ENCODE results near the gene MAB21L3.

The MAB21L3 gene

GRCh38 chr1:116106646-116107045, 4.6 kb upstream of the MAB21L3 start:
- no peak overlapping the region for H3K4me3 ChIP-seq (ENCODE audit: low read length)
- no peak for DNase-seq (ENCODE audit: low read depth)
- TF ChIP-seq, protein P1, sequence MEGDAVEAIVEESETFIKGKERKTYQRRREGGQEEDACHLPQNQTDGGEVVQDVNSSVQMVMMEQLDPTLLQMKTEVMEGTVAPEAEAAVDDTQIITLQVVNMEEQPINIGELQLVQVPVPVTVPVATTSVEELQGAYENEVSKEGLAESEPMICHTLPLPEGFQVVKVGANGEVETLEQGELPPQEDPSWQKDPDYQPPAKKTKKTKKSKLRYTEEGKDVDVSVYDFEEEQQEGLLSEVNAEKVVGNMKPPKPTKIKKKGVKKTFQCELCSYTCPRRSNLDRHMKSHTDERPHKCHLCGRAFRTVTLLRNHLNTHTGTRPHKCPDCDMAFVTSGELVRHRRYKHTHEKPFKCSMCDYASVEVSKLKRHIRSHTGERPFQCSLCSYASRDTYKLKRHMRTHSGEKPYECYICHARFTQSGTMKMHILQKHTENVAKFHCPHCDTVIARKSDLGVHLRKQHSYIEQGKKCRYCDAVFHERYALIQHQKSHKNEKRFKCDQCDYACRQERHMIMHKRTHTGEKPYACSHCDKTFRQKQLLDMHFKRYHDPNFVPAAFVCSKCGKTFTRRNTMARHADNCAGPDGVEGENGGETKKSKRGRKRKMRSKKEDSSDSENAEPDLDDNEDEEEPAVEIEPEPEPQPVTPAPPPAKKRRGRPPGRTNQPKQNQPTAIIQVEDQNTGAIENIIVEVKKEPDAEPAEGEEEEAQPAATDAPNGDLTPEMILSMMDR (conservative IDR thresholded peaks at IDR 0.05; ENCODE audit: low read depth, low read length), result no peak

GRCh38 chr1:116107371-116107770, 3.8 kb upstream of the MAB21L3 start:
- no peak for DNase-seq (ENCODE audit: low read depth)
- TF ChIP-seq, protein P1 (conservative IDR thresholded peaks at IDR 0.05; ENCODE audit: low read depth, low read length), result no peak
- no peak overlapping the region for H3K4me3 ChIP-seq (ENCODE audit: low read length)

DNA sequence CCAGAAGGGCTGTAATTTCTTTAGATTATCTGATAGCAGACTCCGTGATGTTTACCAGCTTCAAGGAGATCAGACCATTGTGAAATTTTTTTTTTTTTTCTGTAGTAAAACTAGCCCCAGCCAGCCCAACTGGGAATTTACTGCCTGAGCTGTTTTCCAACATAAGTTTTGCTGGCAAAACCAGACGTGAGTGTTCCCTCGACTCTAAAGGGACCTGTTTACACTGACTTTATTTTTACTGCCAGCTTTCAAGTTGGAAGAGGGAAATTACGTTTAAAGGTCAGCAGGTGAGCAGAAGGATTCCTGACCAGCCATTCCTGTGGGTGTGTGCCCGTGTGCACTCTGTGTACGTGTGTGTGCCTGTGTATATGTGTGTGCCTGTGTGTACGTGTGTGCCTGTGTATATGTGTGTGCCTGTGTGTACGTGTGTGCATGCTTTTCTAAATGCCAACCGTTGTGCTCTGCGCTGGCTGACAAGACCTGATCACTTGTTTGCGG, 374 bp downstream of the MAB21L3 start:
- DNase-seq (ENCODE audit: low read depth), result no peak
- TF ChIP-seq, protein P1 (conservative IDR thresholded peaks at IDR 0.05; ENCODE audit: low read depth, low read length), result no peak

GRCh38 chr1:116112388-116113140, 1.4 kb downstream of the MAB21L3 start:
- DNase-seq (ENCODE audit: low read depth), result no peak
- H3K4me3 ChIP-seq (ENCODE audit: low read length), result no peak overlapping the region
- TF ChIP-seq, protein P1 (conservative IDR thresholded peaks at IDR 0.05; ENCODE audit: low read depth, low read length), result no peak

More for the DNA sequence above, 374 bp downstream of the MAB21L3 start:
- H3K4me3 ChIP-seq (ENCODE audit: low read length), result no peak overlapping the region

GRCh38 chr1:116113615-116114014, 2.4 kb downstream of the MAB21L3 start:
- H3K4me3 ChIP-seq (ENCODE audit: low read length), result no peak overlapping the region
- TF ChIP-seq, protein P1 (conservative IDR thresholded peaks at IDR 0.05; ENCODE audit: low read depth, low read length), result no peak
- no peak for DNase-seq (ENCODE audit: low read depth)

- no peak overlapping the region for H3K4me3 ChIP-seq (ENCODE audit: low read length)
- DNase-seq (ENCODE audit: low read depth), result peak; percentile 76
- TF ChIP-seq, protein P1 (conservative IDR thresholded peaks at IDR 0.05; ENCODE audit: low read depth, low read length), result no peak
Observed at GRCh38 chr1:116115476-116116439, 4.6 kb downstream of the MAB21L3 start.
